HUES64 (cell line): ENCODE measurements around the gene BANF1. TPM values are rescaled to one million over a fixed set of nuclear protein-coding genes. Genes with fewer than 3 reads are reported as not detected.

Experiments
- H3K27ac ChIP-seq: 2 replicates; pipeline ENCODE4 v1.7.0; 2013; ENCODE audit warnings: low read depth, low read length, inconsistent platforms
- H3K27me3 ChIP-seq: 2 replicates; pipeline ENCODE4 v1.6.1; 2013; ENCODE audit warnings: mild to moderate bottlenecking, low read length; ENCODE audit not compliant: insufficient read depth
- H3K36me3 ChIP-seq: 2 replicates; pipeline ENCODE4 v1.6.1; 2013; ENCODE audit warnings: mild to moderate bottlenecking, low read length; ENCODE audit not compliant: insufficient read depth
- H3K4me1 ChIP-seq: 2 replicates; pipeline ENCODE4 v1.6.1; 2013; ENCODE audit warnings: mild to moderate bottlenecking, low read length, moderate library complexity; ENCODE audit not compliant: insufficient read depth
- H3K4me3 ChIP-seq: 2 replicates; pipeline ENCODE4 v1.5.1; 2013; ENCODE audit warnings: mild to moderate bottlenecking, low read length, moderate library complexity
- H3K9ac ChIP-seq: 2 replicates; pipeline ENCODE4 v1.6.1; 2013; ENCODE audit warnings: mild to moderate bottlenecking, low read depth, low read length
- H3K9me3 ChIP-seq: 2 replicates; pipeline ENCODE4 v1.6.1; 2013; ENCODE audit warnings: low read depth, low read length; ENCODE audit not compliant: insufficient read depth
- WGBS: fragments of 150-250, 120-280 bp; methylation state at CpG from one replicate; pipeline ENCODE4 v1.1.7; 2013; ENCODE audit warnings: missing lambda C conversion rate; 5-methylcytosine and 5-hydroxymethylcytosine counted together
- polyA plus RNA-seq, 2 experiments: library from polyadenylated mRNA; stranded (reverse); fragments of 50-300 nt; gene quantifications; one replicate each; pipeline ENCODE4 v1.2.3, GENCODE V29; 2013

Gene BANF1
- polyA plus RNA-seq (2013, experiment 1 of 2), result 166 TPM
- polyA plus RNA-seq (2013, experiment 2 of 2), result 207 TPM

DNA sequence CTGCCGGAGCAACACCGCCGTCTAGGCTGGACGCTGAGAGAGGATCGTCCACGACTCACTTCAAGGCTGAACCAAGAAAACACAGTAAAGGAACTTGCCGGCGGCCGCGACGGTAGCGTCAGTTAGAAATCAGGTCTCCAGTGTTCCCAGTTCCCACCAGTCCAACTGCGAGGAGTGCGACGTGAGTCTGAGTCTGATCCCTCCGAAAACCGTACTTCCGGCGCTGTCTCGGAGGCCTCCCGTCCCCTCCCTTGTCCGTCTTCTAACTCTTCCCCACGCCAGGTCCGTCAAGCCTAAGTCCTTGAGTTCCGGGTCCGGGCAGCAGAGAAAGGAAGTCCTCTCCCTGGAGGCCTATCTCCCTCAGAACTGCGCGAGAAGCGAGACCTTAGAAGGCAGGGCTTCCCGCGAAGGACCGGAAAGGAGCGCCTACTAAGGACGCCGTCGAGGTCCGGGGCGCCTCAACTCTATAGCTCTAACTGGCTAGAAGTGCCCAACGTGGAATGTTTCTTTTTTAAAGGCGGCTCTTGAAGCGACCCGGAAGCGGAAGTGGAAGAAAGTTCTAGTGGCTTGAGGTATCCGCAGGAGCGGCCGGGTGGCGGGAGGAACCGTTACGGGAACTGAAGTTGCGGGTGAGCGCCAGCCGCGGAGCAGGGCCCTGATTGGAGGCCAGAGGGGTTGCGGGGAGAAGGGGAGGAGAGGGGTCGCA, at the start of gene BANF1, which contains the start of gene EIF1AD:
Gene BANF1, plus strand, starts transcription at position 562 of the 706 bp plus-strand sequence. CDS start 748 bp downstream, outside the sequence.
Gene EIF1AD, minus strand, starts transcription at position 216 of the 706 bp plus-strand sequence. CDS start 1,768 bp downstream, outside the sequence.
- peak within 1 kb of the TSS; percentile 88 for H3K9ac ChIP-seq
- H3K36me3 ChIP-seq, result peaks cover 54% of the 10 kb centered on the region
- under 1% methylated on average over 55 of the region's 55 CpGs for WGBS
- H3K4me3 ChIP-seq, result peak within 1 kb of the TSS; percentile 98
- H3K4me1 ChIP-seq, result peaks cover 5% of the 10 kb centered on the region; the same call in 1 of the 2 replicates
- H3K27ac ChIP-seq, result peak within 1 kb of the TSS; percentile 99
- H3K9me3 ChIP-seq, result no peaks in the 10 kb centered on the region
- no peaks in the 10 kb centered on the region for H3K27me3 ChIP-seq

DNA sequence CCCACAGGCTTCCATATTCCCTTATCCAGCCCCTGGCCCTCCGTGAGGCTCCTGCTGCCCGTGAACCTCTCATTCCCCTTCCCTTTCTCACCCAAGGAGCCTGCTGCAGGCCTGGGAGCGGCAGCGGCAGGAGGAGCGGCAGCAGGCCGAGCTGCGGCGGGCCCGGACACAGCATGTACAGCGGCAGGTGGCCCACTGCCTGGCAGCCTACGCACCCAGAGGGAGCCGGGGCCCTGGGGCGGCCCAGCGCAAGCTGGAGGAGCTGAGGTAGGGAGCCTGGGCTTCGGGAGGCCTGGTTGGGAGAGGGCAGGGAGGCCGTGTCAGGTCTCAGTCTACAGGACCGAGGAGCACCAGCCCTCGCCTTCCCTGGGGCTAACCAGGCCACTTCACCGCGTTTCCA, 48.8 kb upstream of the BANF1 start:
- Histone ChIP-seq H3K4me3 (no peak overlapping the region), H3K9me3 (no peaks in the 10 kb centered on the region), H3K27me3 (no peaks in the 10 kb centered on the region), H3K27ac (no peak overlapping the region), H3K9ac (no peak overlapping the region), H3K36me3 (no peaks in the 10 kb centered on the region), H3K4me1 (no peaks in the 10 kb centered on the region)
- 91% methylated on average over 20 of the region's 20 CpGs for WGBS

GRCh38 chr11:65954771-65955170, 47.5 kb upstream of the BANF1 start:
- Histone ChIP-seq H3K9ac (no peak overlapping the region), H3K9me3 (no peaks in the 10 kb centered on the region), H3K4me3 (no peak overlapping the region), H3K27me3 (no peaks in the 10 kb centered on the region), H3K27ac (no peak overlapping the region; the same call in 1 of the 2 replicates), H3K4me1 (no peaks in the 10 kb centered on the region), H3K36me3 (0 out of 2 replicates have a peak, but pooled peaks cover 3% of the 10 kb centered on the region)
- 97% methylated on average over 7 of the region's 8 CpGs for WGBS

DNA sequence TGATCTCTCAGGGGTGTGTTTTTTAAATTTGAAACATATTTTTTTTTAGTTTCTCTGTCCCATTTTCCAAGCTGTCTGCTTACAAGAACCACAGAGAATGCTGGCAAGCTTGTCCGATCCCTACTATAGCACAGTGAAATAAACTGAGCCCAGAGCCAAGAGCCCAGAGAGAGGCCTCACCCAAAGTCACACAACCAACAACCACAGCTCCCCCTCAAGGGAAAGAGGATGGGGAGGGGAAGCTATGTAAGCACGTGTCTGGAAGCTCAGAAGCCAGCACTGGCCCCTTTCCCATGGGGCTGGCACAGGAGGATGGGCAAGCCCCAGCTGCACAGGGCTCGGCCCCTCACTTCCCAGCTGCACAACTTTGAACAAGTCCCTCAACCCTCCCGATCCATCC, 44.0 kb upstream of the BANF1 start:
- WGBS, result 84% methylated on average over 4 of the region's 4 CpGs
- no peak overlapping the region for H3K9ac ChIP-seq
- 0 out of 2 replicates have a peak, but pooled peaks cover 3% of the 10 kb centered on the region for H3K36me3 ChIP-seq
- H3K9me3 ChIP-seq, result no peaks in the 10 kb centered on the region
- peaks cover 9% of the 10 kb centered on the region for H3K4me1 ChIP-seq
- H3K4me3 ChIP-seq, result no peak overlapping the region
- no peaks in the 10 kb centered on the region for H3K27me3 ChIP-seq
- no peak overlapping the region for H3K27ac ChIP-seq

GRCh38 chr11:65958774-65959420, 43.4 kb upstream of the BANF1 start:
- H3K4me1 ChIP-seq, result peaks cover 9% of the 10 kb centered on the region
- no peak overlapping the region for H3K4me3 ChIP-seq
- H3K9me3 ChIP-seq, result no peaks in the 10 kb centered on the region
- H3K27me3 ChIP-seq, result no peaks in the 10 kb centered on the region
- H3K9ac ChIP-seq, result no peak overlapping the region
- H3K27ac ChIP-seq, result no peak overlapping the region
- peaks cover 5% of the 10 kb centered on the region; the same call in 1 of the 2 replicates for H3K36me3 ChIP-seq
- 89% methylated on average over 17 of the region's 17 CpGs for WGBS

GRCh38 chr11:65960824-65961266, 41.5 kb upstream of the BANF1 start:
- Histone ChIP-seq H3K9ac (peak overlapping the region; percentile 81), H3K27me3 (no peaks in the 10 kb centered on the region), H3K4me3 (peak overlapping the region; percentile 74), H3K27ac (peak overlapping the region; percentile 74), H3K9me3 (no peaks in the 10 kb centered on the region), H3K36me3 (peaks cover 24% of the 10 kb centered on the region), H3K4me1 (peaks cover 9% of the 10 kb centered on the region)
- WGBS, result 62% methylated on average over 16 of the region's 16 CpGs

- peak within 1 kb of the TSS; percentile 74 for H3K4me3 ChIP-seq
- H3K4me1 ChIP-seq, result peaks cover 9% of the 10 kb centered on the region
- no peaks in the 10 kb centered on the region for H3K27me3 ChIP-seq
- no peaks in the 10 kb centered on the region for H3K9me3 ChIP-seq
- H3K9ac ChIP-seq, result peak within 1 kb of the TSS; percentile 94
- 1% methylated on average over 97 of the region's 97 CpGs for WGBS
- H3K36me3 ChIP-seq, result peaks cover 30% of the 10 kb centered on the region
- H3K27ac ChIP-seq, result peak within 1 kb of the TSS; percentile 89
Observed at GRCh38 chr11:65961267-65962140, 40.8 kb upstream of the BANF1 start, which contains the start of gene SART1. Gene SART1 (plus strand): TSS chr11:65961734. CDS start chr11:65961781, 47 bp downstream.

DNA sequence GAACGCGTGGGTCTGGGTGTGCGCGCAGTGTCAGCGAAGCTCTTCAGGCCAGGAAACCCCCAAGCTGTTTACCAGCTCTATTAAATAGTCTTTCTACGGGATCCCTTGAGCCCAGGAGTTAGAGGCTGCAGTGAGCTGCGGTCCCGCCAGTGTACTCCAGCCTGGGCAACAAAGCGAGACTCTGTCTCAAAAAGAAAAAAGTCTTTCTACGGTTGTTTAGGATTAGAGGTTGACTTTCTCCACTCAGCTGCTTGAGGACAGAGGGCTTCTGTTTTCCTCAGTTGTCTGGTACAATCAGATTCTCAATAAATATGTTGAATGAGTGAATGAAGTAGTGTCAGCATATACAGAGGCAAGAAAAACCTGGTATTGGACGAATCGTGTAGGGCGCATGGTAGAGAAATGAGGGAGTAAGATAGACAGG, 40.1 kb upstream of the BANF1 start:
- Histone ChIP-seq H3K36me3 (peaks cover 37% of the 10 kb centered on the region), H3K27ac (no peak overlapping the region), H3K27me3 (no peaks in the 10 kb centered on the region), H3K9ac (peak overlapping the region; percentile 94), H3K4me3 (peak overlapping the region; percentile 74), H3K4me1 (peaks cover 9% of the 10 kb centered on the region), H3K9me3 (no peaks in the 10 kb centered on the region)
- WGBS, result 10% methylated on average over 13 of the region's 13 CpGs

DNA sequence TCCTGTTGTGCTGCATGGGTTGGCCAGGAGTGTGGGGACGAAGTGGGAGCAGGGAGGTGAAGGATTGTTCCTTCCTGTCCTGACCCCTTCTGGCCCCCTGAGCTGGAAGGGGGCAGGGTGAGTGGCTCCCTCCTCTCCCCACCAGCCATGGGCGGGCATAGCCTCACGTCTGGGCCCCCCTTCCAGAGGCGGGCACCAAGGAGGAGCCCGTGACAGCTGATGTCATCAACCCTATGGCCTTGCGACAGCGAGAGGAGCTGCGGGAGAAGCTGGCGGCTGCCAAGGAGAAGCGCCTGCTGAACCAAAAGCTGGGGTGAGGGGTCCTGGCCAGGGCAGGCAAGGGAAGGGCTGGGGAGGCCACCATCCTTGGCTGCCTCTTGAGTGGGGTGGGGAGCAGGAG, 37.4 kb upstream of the BANF1 start:
- Histone ChIP-seq H3K9me3 (no peaks in the 10 kb centered on the region), H3K4me3 (no peak overlapping the region), H3K27ac (no peak overlapping the region), H3K36me3 (peaks cover 56% of the 10 kb centered on the region), H3K4me1 (peaks cover 9% of the 10 kb centered on the region), H3K9ac (no peak overlapping the region), H3K27me3 (no peaks in the 10 kb centered on the region)
- 92% methylated on average over 10 of the region's 10 CpGs for WGBS

DNA sequence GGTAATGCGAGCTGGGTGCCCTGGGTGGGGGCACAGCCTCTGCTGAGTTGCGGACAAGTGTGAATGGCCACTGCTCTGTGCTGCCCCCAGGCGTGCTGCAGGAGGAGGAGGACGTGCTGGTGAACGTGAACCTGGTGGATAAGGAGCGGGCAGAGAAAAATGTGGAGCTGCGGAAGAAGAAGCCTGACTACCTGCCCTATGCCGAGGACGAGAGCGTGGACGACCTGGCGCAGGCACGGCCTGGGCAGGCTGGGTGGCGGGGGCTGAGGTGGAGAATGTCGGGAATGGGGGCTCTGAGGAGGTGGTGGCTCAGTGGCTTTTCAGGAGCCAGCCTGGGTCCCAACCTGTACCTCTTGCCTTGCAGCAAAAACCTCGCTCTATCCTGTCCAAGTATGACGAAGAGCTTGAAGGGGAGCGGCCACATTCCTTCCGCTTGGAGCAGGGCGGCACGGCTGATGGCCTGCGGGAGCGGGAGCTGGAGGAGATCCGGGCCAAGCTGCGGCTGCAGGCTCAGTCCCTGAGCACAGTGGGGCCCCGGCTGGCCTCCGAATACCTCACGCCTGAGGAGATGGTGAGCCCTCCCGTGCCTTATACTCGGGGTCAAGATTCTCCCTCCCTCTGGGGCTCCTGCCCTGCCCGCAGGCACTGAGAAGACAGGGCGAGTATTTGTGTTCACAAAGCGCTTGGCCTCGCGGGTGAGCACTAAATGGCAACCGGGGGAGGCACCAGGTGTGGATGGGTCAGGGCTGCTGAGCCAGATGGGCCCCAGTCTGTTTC, 36.1 kb upstream of the BANF1 start:
- WGBS, result 95% methylated on average over 36 of the region's 36 CpGs
- Histone ChIP-seq H3K27me3 (no peaks in the 10 kb centered on the region), H3K36me3 (peaks cover 61% of the 10 kb centered on the region)

More for the DNA sequence above, 36.1 kb upstream of the BANF1 start:
- Histone ChIP-seq H3K9me3 (no peaks in the 10 kb centered on the region), H3K4me1 (peaks cover 9% of the 10 kb centered on the region), H3K9ac (no peak overlapping the region), H3K27ac (no peak overlapping the region), H3K4me3 (no peak overlapping the region)
